Endothelial cell of umbilical vein (primary cell): Measurements from ENCODE around the gene C1orf116. TPM values are rescaled to one million over a fixed set of nuclear protein-coding genes. Genes with fewer than 3 reads are reported as not detected.

ENCODE experiments used
- BruUV-seq: library from RNA; stranded (reverse); fragments of 400-500 nt; replicated peaks from 2 replicates; lab custom pipeline; 2021; lab: Mats Ljungman, UMichigan
- CTCF ChIA-PET: fragments of 300-600, 350-600 bp; sonication (Branson Sonifier 250); formaldehyde crosslinking; loops from one replicate; lab custom pipeline; 2021; ENCODE audit warnings: antibody characterized with exemption, inconsistent platforms; lab: Charles Lee
- POLR2A ChIA-PET: fragments of 300-600, 350-600 bp; sonication (Branson Sonifier 250); formaldehyde crosslinking; loops from one replicate; lab custom pipeline; 2021; ENCODE audit warnings: antibody characterized with exemption, inconsistent platforms; lab: Charles Lee
- DNase-seq: peaks from one replicate; pipeline ENCODE4 v3.0.0-alpha.2; 2011; ENCODE audit warnings: low read depth, low spot score
- FAIRE-seq: peaks from 2 replicates; lab custom pipeline; 2011; peaks lifted over from hg19 to GRCh38; lab: Jason Lieb, UNC
- H2AFZ ChIP-seq: 2 replicates; pipeline ENCODE4 v1.6.0; 2012; ENCODE audit warnings: low read depth, low read length, control low read depth, inconsistent platforms
- H3K27ac ChIP-seq: 2 replicates; pipeline ENCODE4 v1.5.1; 2011; ENCODE audit warnings: low read depth, mild to moderate bottlenecking, control low read depth, low read length, moderate library complexity; ENCODE audit not compliant: insufficient read depth
- H3K27me3 ChIP-seq, 2 experiments: 2 replicates each; pipeline versions ENCODE4 v1.6.0 to v1.6.1; 2011; ENCODE audit warnings: low read length in 2 of 2, mixed read lengths in 1 of 2; ENCODE audit not compliant: control insufficient read depth in 2 of 2, insufficient read depth in 2 of 2
- H3K36me3 ChIP-seq, 2 experiments: 2 replicates in 1 of 2; 3 replicates in 1 of 2; pipeline ENCODE4 v1.5.1; 2011; ENCODE audit warnings: low read length in 2 of 2, mild to moderate bottlenecking in 1 of 2, moderate library complexity in 1 of 2; ENCODE audit not compliant: control insufficient read depth in 2 of 2, insufficient read depth in 2 of 2; ENCODE audit errors: extremely low read depth in 1 of 2
- H3K4me1 ChIP-seq: 3 replicates; pipeline ENCODE4 v1.5.1; 2011; ENCODE audit warnings: mild to moderate bottlenecking, low read length; ENCODE audit not compliant: control insufficient read depth, insufficient read depth; ENCODE audit errors: extremely low read depth
- H3K4me2 ChIP-seq: 2 replicates; pipeline ENCODE4 v1.6.1; 2011; ENCODE audit warnings: low read length, control low read depth, mixed read lengths; ENCODE audit not compliant: insufficient read depth
- H3K4me3 ChIP-seq, 3 experiments: fragments of 200-600 bp in 1 of 3; sonication (generic), shearing (Covaris generic) in 1 of 3; replicated peaks in 1 of 3; 2 replicates each; pipeline ENCODE4 v1.5.1; 2011 to 2016; ENCODE audit warnings: control low read depth in 3 of 3, low read length in 3 of 3, mild to moderate bottlenecking in 2 of 3, inconsistent platforms in 1 of 3, low read depth in 1 of 3, moderate library complexity in 1 of 3; ENCODE audit not compliant: insufficient read depth in 1 of 3
- H3K79me2 ChIP-seq: 2 replicates; pipeline ENCODE4 v1.6.0; 2012; ENCODE audit warnings: low read length, inconsistent platforms; ENCODE audit not compliant: control insufficient read depth, insufficient read depth
- H3K9ac ChIP-seq: replicated peaks from 2 replicates; pipeline ENCODE3; 2011; ENCODE audit warnings: low read length, control low read depth; ENCODE audit not compliant: insufficient read depth; ENCODE audit errors: extremely low read depth
- H3K9me1 ChIP-seq: replicated peaks from 3 replicates; pipeline ENCODE4 v1.6.0; 2011; ENCODE audit warnings: mild to moderate bottlenecking, low read length; ENCODE audit not compliant: control insufficient read depth, insufficient read depth; ENCODE audit errors: extremely low read depth
- H3K9me3 ChIP-seq: replicated peaks from 2 replicates; pipeline ENCODE4 v1.5.1; 2012; ENCODE audit warnings: low read length, inconsistent platforms; ENCODE audit not compliant: control insufficient read depth, insufficient read depth
- H4K20me1 ChIP-seq: replicated peaks from 2 replicates; pipeline ENCODE3; 2011; ENCODE audit warnings: mild to moderate bottlenecking, low read length; ENCODE audit not compliant: control insufficient read depth, insufficient read depth; ENCODE audit errors: extremely low read depth
- CTCF ChIP-seq, 2 donors: IDR thresholded peaks; 1 replicate in 1 of 2; 2 replicates in 1 of 2; pipeline ENCODE4 v1.5.1; 2011; ENCODE audit warnings: low read length in 2 of 2, mild to moderate bottlenecking in 2 of 2, moderate library complexity in 2 of 2, control low read depth in 1 of 2, inconsistent platforms in 1 of 2, low read depth in 1 of 2; ENCODE audit not compliant: insufficient read depth in 1 of 2; ENCODE audit errors: extremely low read depth in 1 of 2
- EZH2 ChIP-seq: IDR thresholded peaks from 2 replicates; pipeline ENCODE4 v1.6.1; 2012; ENCODE audit warnings: borderline replicate concordance, low read depth, mild to moderate bottlenecking, moderate library complexity, low read length, inconsistent platforms; ENCODE audit not compliant: severe bottlenecking
- FOS ChIP-seq: IDR thresholded peaks from 2 replicates; pipeline ENCODE4 v1.6.1; 2011; ENCODE audit warnings: mild to moderate bottlenecking, low read length, moderate library complexity, borderline replicate concordance; ENCODE audit not compliant: insufficient read depth
- GATA2 ChIP-seq: IDR thresholded peaks from 2 replicates; pipeline ENCODE4 v1.7.0; 2011; ENCODE audit warnings: low read depth, mild to moderate bottlenecking, moderate library complexity, mixed read lengths, low read length; ENCODE audit not compliant: insufficient read length, insufficient read depth
- JUN ChIP-seq: IDR thresholded peaks from 2 replicates; pipeline ENCODE4 v1.6.1; 2011; ENCODE audit warnings: borderline replicate concordance, low read depth; ENCODE audit not compliant: insufficient read length, insufficient read depth
- MAX ChIP-seq: IDR thresholded peaks from 2 replicates; pipeline ENCODE4 v1.6.1; 2011; ENCODE audit not compliant: insufficient read depth, insufficient read length
- MYC ChIP-seq: IDR thresholded peaks from one replicate; pipeline ENCODE4 v1.6.1; 2011; ENCODE audit warnings: mild to moderate bottlenecking, low read depth, low read length
- POLR2A ChIP-seq: IDR thresholded peaks from 2 replicates; pipeline ENCODE4 v1.6.1; 2012; ENCODE audit warnings: low read depth, mild to moderate bottlenecking, control low read depth, low read length
- POLR2AphosphoS5 ChIP-seq: IDR thresholded peaks from 2 replicates; pipeline ENCODE4 v1.6.1; 2012; ENCODE audit warnings: low read depth, mild to moderate bottlenecking, control low read depth, low read length, moderate library complexity; ENCODE audit not compliant: insufficient read depth
- dilution Hi-C: fragments of 300-500 bp; cut with MboI; formaldehyde crosslinking; loops from one replicate; pipeline ENCODE4 v1.15.0; 2019; ENCODE audit warnings: low sequenced_read_pairs; ENCODE audit not compliant: extremely low pct_ligation_motif_present
- intact Hi-C: fragments of 100-400 bp; cut with micrococcal nuclease; formaldehyde crosslinking; loops from one replicate; pipeline ENCODE4 v1.10.0; 2022
- polyA plus RNA-seq, 4 experiments: library from polyadenylated mRNA; depleted of rRNA in 3 of 4; stranded (reverse) in 3 of 4; unstranded in 1 of 4; fragments of >200 nt; gene quantifications; 2 replicates each; pipeline versions ENCODE4 v1.2.1 to v1.2.3, GENCODE V29; 2011 to 2012; ENCODE audit warnings: missing spikeins in 1 of 4
- total RNA-seq: library from RNA; stranded (reverse); gene quantifications from 2 replicates; pipeline ENCODE4 v1.2.3, GENCODE V29; 2021

The C1orf116 gene
- total and polyA plus RNA-seq, 2 donors (not counting 3 experiments of a cell fraction or from before 2014, with no cell fraction given), result 0.07 TPM; not detected in 1

- Histone ChIP-seq H3K36me3 (no peaks in the 10 kb centered on the region), H2AFZ (no peak overlapping the region), H3K9me3 (no peaks in the 10 kb centered on the region), H3K9ac (no peak overlapping the region), H3K4me1 (no peaks in the 10 kb centered on the region), H3K4me3 (no peak overlapping the region), H3K79me2 (no peaks in the 10 kb centered on the region), H3K27ac (no peak overlapping the region), H3K4me2 (no peak overlapping the region), H3K27me3 (peaks cover 3 to 5% of the 10 kb centered on the region in 2 experiments), H4K20me1 (no peaks in the 10 kb centered on the region), H3K9me1 (no peaks in the 10 kb centered on the region)
- dilution Hi-C loops, result no loop called here
- CTCF ChIA-PET, result interaction anchor here (0.9 to 1.4 kb wide), 4 partner anchors 12 to 387 kb away, joined by 3 to 4 read pairs (median 3); partner anchors contain the start of gene C1orf116
- no peak for TF ChIP-seq MYC
- TF ChIP-seq FOS, result no peak
- TF ChIP-seq CTCF (IDR thresholded peaks at IDR 0.05; ENCODE audit: extremely low read depth in 1 of 2, insufficient read depth in 1 of 2, low read depth in 1 of 2, low read length in 2 of 2), result no peak
- TF ChIP-seq JUN, result no peak
- TF ChIP-seq EZH2, result no peak
- TF ChIP-seq POLR2A, result no peak
- no peak for TF ChIP-seq POLR2AphosphoS5
- no peak for TF ChIP-seq GATA2
- TF ChIP-seq MAX, result no peak
- FAIRE-seq, result no peak
- BruUV-seq, result no TSS peak
- POLR2A ChIA-PET, result no interaction called here
- DNase-seq, result no peak
- intact Hi-C loops, result no loop called here
These were observed 14.7 kb downstream of the C1orf116 start for GRCh38 chr1:207017615-207018559.
